Uterus (tissue), 2 donors: ENCODE results near the gene LYST.

ENCODE experiments used
- CTCF ChIP-seq, 4 experiments: fragments of 200-600 bp in 2 of 4; fragments of 450-650 bp in 2 of 4; sonication (generic) in 2 of 4; IDR thresholded peaks; one replicate each; pipeline ENCODE4 v1.5.1; 2016 to 2019; ENCODE audit warnings: antibody characterized with exemption in 4 of 4, mild to moderate bottlenecking in 2 of 4, moderate library complexity in 1 of 4
- POLR2A ChIP-seq, 2 donors: fragments of 450-650 bp; IDR thresholded peaks; one replicate each; pipeline ENCODE4 v1.6.1; 2016; ENCODE audit warnings: antibody characterized with exemption in 2 of 2, mild to moderate bottlenecking in 1 of 2, moderate library complexity in 1 of 2

- TF ChIP-seq CTCF (IDR thresholded peaks at IDR 0.05) (no peak), POLR2A (IDR thresholded peaks at IDR 0.05) (no peak)
Measured at GRCh38 chr1:235806123-235806522, 60.6 kb downstream of the LYST start.
